Glutamatergic neuron (in vitro differentiated cells): ENCODE results near the gene PIGZ. TPM values are rescaled to one million over a fixed set of nuclear protein-coding genes. Genes with fewer than 3 reads are reported as not detected.

ENCODE experiments used
- DNase-seq: peaks from one replicate; pipeline ENCODE4 v3.0.0; 2022
- H3K27ac Mint-ChIP-seq: one replicate; pipeline ENCODE4 v1.8.0; 2020; ENCODE audit warnings: mild to moderate bottlenecking, mixed read lengths, inconsistent platforms; ENCODE audit not compliant: unreplicated experiment
- H3K27me3 Mint-ChIP-seq: one replicate; pipeline ENCODE4 v1.8.0; 2020; ENCODE audit warnings: mild to moderate bottlenecking, moderate library complexity, mixed read lengths, inconsistent platforms; ENCODE audit not compliant: unreplicated experiment
- H3K36me3 Mint-ChIP-seq: one replicate; pipeline ENCODE4 v1.8.0; 2020; ENCODE audit warnings: mild to moderate bottlenecking, mixed read lengths, inconsistent platforms; ENCODE audit not compliant: unreplicated experiment
- H3K4me1 Mint-ChIP-seq: one replicate; pipeline ENCODE4 v1.8.0; 2020; ENCODE audit warnings: mild to moderate bottlenecking, low read depth, mixed read lengths, inconsistent platforms; ENCODE audit not compliant: unreplicated experiment
- H3K4me3 Mint-ChIP-seq: one replicate; pipeline ENCODE4 v1.8.0; 2020; ENCODE audit warnings: mild to moderate bottlenecking, mixed read lengths, inconsistent platforms; ENCODE audit not compliant: unreplicated experiment
- H3K9me3 Mint-ChIP-seq: one replicate; pipeline ENCODE4 v1.8.0; 2020; ENCODE audit warnings: mild to moderate bottlenecking, moderate library complexity, mixed read lengths, inconsistent platforms; ENCODE audit not compliant: unreplicated experiment
- CTCF ChIP-seq: fragments of 200-600 bp; sonication (generic); IDR thresholded peaks from one replicate; pipeline ENCODE4 v1.5.0; 2021; ENCODE audit not compliant: partially characterized antibody, unreplicated experiment
- total RNA-seq: library from RNA; stranded (reverse); fragmentation: NEBNext Ultra II Directional; extraction: Animal tissue kit (Norgen Biotek cat#: 25700); gene quantifications from one replicate; pipeline ENCODE4 v1.2.1, GENCODE V29; 2021; ENCODE audit not compliant: unreplicated experiment

The PIGZ gene
- total RNA-seq, 1 donor from 2014 or later: 4.7 TPM

- TF ChIP-seq CTCF: no peak
Observed at GRCh38 chr3:196987022-196987421, 18.4 kb upstream of the PIGZ start.

DNA sequence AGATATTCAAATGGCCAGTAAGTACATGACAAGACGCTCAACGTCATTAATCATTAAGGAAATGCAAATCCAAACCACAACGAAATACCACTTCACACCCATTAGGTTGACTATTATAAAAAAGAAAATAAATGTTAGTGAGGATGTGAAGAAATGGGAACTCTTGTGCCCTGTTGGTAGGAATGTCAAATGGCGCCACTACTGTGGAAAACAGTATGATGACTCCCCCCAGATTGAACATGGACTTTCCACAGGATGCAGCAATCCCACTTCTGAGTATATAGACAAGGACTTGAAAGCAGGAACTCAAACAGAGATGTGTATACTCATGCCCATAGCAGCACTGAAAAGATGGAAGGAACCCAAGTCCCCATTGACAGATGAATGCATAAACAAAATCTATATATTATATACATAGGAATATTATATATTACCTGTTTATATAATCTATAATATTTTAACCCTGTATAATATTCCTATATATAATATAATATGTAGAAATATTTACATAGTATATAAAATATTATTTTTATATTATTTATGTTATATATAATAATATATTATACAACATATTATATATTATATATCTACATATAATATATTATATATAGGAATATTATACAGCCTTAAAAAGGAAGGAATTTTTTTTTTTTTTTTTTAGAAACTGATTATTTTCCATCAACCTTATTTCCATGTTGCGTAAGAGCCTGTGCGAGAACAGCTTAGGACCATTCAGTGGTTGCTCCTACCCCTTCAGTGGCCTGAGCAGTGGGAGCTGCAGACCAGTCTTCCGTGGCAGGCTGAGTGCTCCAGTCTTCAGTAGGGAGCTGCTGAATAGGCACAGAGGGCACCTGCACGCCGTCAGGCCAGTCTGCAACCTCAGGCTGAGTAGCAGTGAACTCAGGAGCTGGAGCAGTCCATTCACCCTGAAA, 17.6 kb upstream of the PIGZ start:
- peaks cover 2% of the 10 kb centered on the region for H3K27me3 Mint-ChIP-seq
- DNase-seq: no peak
- no peaks in the 10 kb centered on the region for H3K4me1 Mint-ChIP-seq
- H3K27ac Mint-ChIP-seq: no peak overlapping the region
- TF ChIP-seq CTCF: no peak
- H3K9me3 Mint-ChIP-seq: peaks cover 7% of the 10 kb centered on the region
- H3K36me3 Mint-ChIP-seq: peaks cover 15% of the 10 kb centered on the region
- no peak overlapping the region for H3K4me3 Mint-ChIP-seq

More at GRCh38 chr3:196987022-196987421, 18.4 kb upstream of the PIGZ start:
- Mint-ChIP-seq H3K36me3 (peaks cover 9% of the 10 kb centered on the region), H3K27ac (no peak overlapping the region), H3K27me3 (peaks cover 2% of the 10 kb centered on the region), H3K9me3 (peaks cover 7% of the 10 kb centered on the region), H3K4me3 (no peak overlapping the region), H3K4me1 (no peaks in the 10 kb centered on the region)
- DNase-seq: no peak

- TF ChIP-seq CTCF: no peak
- Mint-ChIP-seq H3K4me3 (no peak overlapping the region), H3K4me1 (no peaks in the 10 kb centered on the region)
Observed at GRCh38 chr3:196985298-196985697, 16.7 kb upstream of the PIGZ start.

GRCh38 chr3:196983186-196983585, 14.6 kb upstream of the PIGZ start:
- no peak for DNase-seq
- H3K9me3 Mint-ChIP-seq: peaks cover 7% of the 10 kb centered on the region
- peaks cover 15% of the 10 kb centered on the region for H3K36me3 Mint-ChIP-seq
- TF ChIP-seq CTCF: no peak
- H3K27ac Mint-ChIP-seq: no peak overlapping the region
- no peak overlapping the region for H3K4me3 Mint-ChIP-seq
- H3K4me1 Mint-ChIP-seq: no peaks in the 10 kb centered on the region
- H3K27me3 Mint-ChIP-seq: peaks cover 4% of the 10 kb centered on the region

More at GRCh38 chr3:196985298-196985697, 16.7 kb upstream of the PIGZ start:
- peaks cover 7% of the 10 kb centered on the region for H3K9me3 Mint-ChIP-seq
- H3K27me3 Mint-ChIP-seq: peaks cover 2% of the 10 kb centered on the region
- H3K36me3 Mint-ChIP-seq: peaks cover 15% of the 10 kb centered on the region
- DNase-seq: no peak
- H3K27ac Mint-ChIP-seq: no peak overlapping the region

- H3K27me3 Mint-ChIP-seq: peaks cover 2% of the 10 kb centered on the region
- TF ChIP-seq CTCF: no peak
- no peaks in the 10 kb centered on the region for H3K4me1 Mint-ChIP-seq
- no peak overlapping the region for H3K27ac Mint-ChIP-seq
- H3K36me3 Mint-ChIP-seq: peaks cover 15% of the 10 kb centered on the region
- H3K4me3 Mint-ChIP-seq: no peak overlapping the region
- DNase-seq: no peak
- peaks cover 7% of the 10 kb centered on the region for H3K9me3 Mint-ChIP-seq
Observed at GRCh38 chr3:196981657-196982056, 13.0 kb upstream of the PIGZ start.
